ENCODE data around the gene TFF1.
"Not testable (repeated sequence)": the region's sequence is repeated elsewhere in the genome, so short reads cannot be mapped to it uniquely, and the experiment has no call there.

TFF1 gene

DNA sequence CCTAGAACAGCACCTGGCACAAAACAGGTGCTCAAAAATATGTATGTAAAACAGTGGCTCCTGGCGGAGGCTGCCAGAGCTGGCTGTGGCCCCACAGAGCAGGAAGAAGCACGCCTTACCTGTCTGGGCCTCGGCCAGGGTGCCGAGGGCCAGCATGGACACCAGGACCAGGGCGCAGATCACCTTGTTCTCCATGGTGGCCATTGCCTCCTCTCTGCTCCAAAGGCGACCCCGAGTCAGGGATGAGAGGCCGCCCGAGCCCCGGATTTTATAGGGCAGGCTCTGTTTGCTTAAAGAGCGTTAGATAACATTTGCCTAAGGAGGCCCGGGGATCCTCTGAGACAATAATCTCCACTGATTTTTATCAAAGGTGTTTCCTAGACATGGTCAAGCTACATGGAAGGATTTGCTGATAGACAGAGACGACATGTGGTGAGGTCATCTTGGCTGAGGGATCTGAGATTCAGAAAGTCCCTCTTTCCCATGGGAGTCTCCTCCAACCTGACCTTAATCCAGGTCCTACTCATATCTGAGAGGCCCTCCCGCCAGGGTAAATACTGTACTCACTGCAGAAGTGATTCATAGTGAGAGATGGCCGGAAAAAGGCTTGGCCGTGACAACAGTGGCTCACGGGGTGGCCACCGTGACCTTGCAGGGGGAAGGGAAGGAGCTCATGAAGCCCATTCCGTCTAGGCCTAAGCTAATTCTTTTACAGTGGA is at the start of gene TFF1:
TFF1 (minus strand) TSS at position 244 of the 719 bp plus-strand sequence; CDS start at position 204, 40 bp downstream.
- no peak for DNase-seq

DNA sequence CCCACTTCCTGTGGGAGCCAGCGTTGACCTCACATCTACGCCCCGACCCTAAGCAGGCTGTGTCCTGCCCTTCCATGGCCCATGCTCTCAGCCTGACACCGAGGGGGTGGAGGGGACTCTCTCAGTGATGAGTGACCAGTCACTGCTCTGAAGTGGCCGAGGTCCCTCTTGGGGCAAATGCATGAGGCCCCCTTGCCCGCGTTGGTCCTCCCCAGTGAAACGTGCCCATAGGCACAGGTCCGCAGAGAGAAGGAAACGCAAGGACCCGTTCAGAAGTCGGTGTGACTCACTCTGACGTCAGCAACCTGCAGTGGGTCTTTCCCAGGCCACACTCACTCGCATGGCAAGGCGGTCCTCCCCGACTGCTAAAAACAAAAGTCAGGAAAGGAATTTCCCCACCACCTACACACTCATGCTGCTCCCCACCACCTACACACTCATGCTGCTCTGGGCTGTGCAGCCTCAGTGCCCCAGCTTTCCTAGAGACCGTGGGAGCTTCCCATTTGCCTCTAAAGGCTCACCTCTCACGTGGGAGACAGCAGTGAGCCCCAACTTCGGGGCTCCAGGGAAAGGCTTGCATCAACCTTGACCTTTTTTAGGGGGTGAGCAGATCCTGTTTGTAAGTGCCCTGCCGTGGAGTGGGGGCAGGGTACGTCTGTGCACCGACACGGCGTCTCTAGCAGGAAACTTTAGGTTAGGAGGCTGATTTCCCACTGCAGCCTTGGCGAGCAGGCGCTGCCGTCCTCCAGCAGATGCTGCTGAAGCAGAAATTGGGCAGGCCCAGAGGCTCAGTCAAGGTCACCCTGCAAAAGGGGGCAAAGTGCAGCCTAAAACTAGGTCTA is 48.8 kb upstream of the TFF1 start:
- DNase-seq: no peak

DNA sequence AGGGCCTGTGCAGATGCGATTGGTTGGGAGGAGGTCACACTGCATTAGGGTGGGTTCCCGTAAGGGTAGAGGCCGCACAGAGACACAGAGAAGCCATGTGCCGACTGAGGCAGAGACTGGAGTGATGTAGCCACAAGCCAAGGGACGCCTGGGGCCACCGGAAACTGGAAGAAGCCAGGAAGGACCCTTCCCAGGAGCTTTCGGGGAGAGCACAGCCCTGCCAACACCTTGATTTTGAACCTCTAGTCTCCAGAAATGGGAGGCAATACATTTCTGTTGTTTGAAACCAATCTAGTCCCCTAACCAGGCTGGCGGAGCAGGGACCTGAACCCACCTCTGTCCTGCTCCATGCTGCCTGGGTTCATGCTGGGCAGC is 48.2 kb upstream of the TFF1 start:
- DNase-seq: no peak

DNA sequence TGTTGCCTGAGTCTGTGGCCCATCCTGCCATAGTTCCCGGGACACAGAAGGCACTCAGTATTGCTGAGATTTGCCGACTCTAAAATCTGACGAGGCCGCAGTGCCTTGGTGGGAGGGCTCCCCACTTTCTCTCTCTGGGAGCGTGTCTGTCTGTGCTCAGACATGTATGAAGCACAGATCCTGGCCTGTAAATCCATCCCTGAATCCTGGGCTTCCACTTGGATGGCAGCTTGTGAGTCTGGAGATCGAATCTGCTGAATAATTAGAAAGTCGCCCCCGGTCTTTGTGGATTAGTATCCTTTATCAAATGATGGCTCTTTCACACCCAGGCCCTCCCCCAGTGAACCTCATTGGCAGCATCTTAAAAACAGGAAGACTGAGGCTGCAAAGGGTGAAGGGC is 47.7 kb upstream of the TFF1 start:
- no peak for DNase-seq

DNA sequence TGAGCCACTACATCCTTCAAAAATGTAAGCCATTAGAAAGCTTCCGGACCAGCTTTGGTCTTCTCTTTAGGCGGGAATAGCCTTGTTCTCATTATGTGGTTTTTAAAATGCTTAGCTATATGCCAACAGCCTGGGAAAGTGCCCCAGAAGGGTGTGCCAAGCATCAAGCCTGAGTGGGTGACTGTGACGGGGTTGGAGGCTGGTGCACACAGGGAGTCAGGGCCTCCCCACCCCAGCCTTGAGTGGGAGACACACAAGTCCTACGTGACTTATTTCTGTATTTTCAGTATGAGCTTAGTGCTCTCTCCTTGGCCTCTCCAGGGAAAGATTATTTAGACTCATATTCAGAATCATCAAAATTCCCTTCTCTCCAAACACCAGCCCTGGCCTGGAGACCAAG is 47.2 kb upstream of the TFF1 start:
- DNase-seq: no peak

DNA sequence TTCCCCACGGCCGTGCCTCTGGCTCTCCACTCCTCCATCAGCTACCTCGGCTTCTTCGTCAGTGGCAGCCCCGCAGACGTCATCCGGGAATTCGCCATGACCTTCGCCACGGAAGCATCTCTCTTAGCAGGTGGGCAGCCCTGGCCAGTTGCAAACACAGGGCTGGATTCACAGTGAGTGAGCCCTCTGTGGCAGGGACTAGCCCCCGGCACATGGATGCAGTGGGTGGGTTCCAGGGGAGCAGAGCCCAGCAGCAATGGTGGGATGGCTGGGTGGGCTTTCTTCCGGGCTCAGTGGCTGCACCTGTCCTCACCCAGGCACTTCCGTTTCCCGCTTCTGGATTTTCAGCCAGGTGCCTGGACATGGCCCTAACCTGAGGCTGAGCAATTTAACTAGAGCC is 46.8 kb upstream of the TFF1 start:
- no peak for DNase-seq

DNA sequence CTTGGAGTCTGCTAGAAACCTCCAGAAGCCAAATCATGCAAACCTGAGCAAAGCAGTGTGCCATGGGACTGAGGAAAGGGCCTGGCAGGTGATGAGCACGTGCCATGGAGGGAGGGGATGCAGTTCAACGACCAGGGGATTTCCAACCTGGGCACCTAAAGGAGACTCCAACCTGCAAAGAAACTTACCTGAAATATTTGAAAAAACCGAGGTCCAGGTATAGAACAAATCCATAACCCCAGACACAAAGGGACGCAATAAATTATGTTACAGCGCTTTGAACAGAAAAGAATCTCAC is 46.2 kb upstream of the TFF1 start:
- DNase-seq: no peak

DNA sequence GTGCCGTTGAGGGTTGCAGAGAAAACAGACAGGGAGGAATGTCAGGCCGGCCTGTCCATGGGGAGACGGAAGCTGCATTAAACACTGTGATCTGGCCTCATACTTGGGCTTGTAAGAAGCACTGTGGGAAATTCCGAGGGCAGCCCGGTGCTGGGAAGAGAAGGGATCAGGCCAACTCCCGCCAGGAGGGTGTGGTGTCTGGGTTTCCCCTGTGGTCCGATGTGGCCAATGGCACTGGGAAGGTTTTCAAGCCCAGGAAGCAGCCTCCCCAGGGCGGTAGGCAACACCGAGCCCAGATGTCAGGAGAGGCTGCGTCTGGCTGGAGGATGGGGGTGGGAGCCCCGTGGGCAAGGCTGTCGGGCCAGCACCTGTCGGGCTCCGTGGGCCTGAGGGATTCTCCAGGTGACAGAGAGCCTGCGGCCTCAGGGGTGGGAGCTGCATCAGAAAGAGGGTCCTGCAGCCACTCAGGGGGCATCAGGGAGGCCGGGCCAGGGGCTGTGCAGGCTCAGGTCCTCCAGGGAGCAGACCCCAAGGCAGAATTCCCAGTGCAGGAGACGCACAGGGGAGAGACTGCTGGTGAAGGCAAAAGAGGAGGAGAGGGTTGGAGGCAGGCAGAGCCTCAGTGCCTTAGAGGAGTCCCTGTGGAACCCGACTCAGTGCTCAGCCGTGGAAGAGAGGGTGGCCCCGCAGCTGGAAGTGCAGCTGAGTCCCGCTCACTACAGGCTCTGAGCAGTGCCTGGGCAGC is 45.7 kb upstream of the TFF1 start:
- no peak for DNase-seq

DNA sequence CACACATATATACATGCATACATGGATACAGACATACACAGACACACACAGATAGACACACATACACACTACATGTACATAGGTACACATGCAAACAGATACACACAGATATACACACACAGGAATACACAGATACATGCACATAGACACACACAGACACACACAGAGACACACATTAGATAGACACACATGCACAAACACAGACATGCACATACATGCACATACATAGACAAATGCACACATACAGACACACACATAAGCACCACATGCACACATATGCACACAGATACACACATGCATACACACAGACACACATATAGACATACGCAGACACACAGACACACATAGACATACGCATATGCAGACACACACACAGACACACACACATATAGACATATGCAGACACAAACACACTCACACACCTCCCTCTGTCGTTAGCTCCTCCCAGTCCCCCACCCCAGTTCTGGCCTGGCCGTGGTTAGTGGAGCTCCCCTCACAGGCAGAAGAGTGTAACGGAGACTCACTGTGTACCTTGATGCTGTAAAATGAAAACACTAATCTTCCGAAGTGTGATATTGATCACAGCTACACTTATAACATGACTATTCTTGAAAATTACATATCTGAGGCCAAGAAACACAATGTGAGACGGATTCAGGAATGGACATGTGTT is 45.0 kb upstream of the TFF1 start:
- no peak for DNase-seq

DNA sequence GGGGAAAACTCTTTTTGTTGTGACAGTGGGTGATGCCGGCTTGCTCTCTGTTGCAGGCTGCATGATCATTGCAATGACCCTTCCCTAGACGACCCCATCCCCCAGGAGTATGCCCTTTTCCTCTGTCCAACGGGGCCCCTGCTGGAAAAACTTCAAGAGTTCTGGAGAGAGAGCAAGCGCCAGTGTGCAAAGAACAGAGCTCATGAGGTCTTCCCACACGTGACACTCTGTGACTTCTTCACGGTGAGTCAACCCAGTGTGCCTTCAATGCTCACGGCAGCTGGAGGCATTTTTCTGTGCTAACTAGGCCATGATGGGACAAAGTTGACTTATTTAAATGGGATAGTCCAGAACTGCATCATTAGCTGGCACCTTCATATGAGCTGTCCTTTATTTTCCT is 43.0 kb upstream of the TFF1 start:
- DNase-seq: no peak

DNA sequence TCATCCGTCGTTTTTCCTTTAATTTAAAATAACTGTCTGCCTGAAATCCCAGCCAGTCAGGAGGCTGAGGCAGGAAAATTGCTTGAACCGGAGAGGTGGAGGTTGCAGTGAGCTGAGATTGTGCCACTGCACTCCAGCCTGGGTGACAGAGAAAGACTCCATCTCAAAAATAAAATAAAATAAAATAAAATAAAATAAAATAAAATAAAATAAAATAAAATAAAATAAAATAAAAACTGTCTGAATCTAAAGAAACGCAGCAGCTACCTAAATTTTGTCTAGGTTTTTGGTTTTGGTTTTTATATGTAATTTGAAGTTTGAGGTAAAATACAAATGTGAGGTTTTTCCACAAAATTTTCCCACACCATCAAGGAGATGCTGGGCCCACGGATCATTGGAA is 42.4 kb upstream of the TFF1 start:
- DNase-seq: not testable (repeated sequence)

DNA sequence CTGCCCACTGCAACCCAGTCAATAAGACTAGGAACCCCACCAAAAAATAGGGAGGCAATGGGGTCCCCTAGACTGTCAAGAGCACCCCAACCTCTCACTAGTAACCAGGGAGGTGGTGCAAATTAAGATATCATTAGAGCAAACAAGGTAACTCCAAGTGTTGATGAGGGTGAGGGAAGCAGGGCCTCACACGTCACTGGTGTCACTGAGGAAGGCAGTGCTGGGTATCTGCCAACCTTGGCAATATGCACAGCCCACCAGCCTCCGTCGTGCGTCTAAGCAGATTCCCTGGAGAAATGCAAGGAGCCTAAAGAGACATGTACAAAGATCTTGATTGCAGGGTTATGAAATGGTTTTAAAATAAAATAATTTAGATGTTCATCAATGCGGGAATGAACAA is 41.1 kb upstream of the TFF1 start:
- no peak for DNase-seq

DNA sequence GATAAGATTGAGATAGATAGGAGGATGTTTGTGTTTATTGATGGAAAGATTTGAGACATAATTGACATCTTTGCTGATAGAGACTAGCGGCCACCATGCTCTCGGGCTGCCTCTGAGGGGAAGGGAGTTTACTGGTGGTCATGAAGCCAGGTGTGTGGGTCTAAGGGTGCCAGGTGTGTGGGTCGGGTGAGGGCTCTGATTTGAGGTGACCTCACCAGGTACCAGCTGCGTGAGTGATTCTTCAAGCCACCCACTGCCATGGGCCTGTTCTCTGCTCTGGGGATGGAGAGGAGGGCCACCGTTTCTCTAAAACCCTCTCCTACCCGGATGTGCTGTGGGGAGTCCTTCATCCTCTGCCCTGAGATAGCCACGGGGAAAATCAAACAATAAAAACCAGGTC is 40.5 kb upstream of the TFF1 start:
- DNase-seq: no peak

DNA sequence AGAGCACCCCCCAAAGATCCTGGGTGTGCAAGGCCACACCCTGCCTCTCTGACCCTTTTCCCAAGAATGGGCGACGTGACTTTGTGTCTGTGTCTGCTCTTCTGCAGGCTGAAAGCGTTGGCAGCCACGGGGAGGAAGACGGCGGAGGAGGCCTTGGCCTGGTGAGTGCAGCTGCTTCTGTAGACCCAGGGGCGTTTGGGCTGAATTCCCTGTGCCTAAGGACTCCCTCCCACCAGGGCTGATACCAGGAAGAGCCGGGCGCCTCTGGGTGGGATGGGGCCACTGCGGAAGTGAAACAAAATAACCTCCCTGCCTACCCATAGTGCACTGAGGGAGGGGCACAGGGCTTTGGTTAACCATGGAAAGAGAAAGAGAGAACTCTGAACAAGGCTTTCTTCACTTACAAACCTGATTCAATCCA is 39.9 kb upstream of the TFF1 start:
- no peak for DNase-seq

DNA sequence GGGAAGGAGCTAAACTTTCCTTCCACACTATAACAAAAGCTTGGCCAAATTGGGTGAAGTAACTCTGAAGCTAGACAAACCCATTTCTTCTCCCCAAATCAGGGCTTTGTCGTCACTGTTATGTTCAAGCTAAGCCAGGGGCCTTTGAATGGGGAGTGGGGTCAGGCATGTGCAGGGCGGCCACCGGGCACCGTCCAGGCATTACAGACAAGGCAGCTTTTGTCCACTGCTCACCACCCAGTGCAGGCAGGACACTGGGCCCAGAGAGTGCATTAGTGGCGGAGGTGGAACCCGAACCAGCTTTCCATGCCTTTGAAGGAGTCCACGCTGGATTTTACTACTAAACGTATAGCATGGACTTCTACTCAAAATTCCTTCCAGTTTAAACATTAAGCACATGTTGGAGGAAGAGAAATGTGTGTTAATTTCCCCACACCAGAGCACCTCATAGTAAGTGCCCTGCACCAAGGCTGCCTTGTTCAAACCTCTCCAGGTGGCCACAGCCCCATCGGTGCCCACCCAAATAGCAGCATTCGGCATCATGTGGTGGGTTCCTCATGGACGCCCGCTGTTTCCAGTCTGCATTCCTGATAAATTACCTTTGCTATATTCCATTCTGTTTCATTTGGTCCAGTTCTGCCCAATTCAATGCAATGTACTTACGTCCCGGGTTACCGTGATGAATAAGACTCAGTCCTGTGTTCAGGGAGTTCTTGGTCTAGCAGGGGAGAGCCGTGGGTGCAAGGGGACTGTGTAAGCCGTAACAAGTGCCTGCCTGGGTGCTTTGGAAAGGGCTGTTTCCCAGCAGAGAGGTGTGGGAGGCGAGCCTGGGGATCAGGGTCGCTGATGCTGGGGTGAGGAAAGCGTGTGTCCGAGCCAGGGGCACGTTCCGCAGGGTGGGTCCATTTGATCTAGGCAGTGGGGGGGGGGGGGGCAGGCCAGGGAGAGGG is 39.0 kb upstream of the TFF1 start:
- DNase-seq: no peak

DNA sequence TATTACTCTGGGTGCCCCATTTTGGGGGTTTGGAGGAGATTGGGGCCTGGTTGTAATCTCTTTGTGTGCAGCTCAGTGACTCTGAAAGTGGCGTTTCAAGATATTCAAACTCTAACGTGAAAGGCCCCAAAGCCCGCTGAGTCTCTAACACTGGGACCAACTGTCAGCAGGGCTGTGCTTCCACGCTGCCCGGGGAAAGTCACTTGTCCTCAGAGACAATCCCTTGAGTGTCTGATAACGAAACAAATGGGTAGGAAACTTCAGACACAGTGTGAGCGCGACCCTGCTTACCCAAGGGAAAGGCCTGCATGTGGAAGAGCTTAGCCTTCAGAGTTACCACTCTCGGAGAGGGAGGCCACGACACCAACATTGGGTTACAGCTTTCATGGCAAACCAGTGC is 38.2 kb upstream of the TFF1 start:
- DNase-seq: no peak

DNA sequence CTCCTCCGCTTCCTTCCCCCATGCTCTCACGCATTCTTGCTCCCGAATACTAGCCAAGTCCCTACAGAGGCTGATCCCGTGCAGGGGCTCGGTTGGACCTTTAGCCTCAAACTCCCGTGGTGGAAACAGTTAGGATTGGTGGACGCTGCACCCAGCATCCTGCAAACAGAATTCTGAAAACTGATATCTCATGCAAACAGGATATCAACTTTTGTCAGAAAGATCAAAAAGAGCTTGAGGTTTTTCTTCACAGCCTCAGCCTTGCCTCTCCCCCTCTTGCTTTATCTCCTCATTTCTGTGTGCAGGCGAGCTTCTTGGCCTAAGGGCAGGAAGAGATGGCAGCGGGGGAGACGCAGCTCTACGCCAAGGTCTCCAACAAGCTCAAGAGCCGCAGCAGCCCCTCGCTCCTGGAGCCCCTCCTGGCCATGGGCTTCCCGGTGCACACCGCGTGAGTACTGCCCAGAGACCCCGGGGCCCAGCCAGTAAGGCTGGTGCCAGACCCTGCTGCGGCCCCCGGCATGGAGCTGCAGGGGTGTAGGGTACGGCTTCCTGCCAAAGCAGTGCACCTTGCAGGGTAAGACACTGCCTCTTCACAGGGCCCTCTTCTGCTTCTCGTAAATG is 37.4 kb upstream of the TFF1 start, which contains the start of gene UBASH3A:
UBASH3A (plus strand) TSS at position 292 of the 621 bp plus-strand sequence; CDS start at position 336, 44 bp downstream.
- DNase-seq: no peak

DNA sequence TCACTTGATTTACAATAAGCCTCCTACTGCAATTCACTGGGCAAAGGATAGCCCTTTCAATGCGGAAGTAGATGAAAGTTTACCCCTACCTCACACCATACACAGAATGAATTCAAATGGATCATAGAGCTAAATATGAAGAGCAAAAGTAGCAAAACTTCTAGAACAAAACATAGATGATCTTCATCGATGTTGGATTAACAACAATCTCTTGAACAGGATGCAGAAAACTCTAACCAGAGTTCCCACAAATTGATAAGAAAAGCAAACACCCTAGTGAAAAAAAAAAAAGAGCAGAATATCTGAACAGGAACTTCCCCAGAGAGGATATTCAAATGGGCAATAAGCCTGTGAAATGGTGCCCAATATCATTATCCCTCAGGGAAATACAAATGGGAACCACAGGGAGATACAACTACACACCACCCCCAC is 35.5 kb upstream of the TFF1 start:
- DNase-seq: no peak

DNA sequence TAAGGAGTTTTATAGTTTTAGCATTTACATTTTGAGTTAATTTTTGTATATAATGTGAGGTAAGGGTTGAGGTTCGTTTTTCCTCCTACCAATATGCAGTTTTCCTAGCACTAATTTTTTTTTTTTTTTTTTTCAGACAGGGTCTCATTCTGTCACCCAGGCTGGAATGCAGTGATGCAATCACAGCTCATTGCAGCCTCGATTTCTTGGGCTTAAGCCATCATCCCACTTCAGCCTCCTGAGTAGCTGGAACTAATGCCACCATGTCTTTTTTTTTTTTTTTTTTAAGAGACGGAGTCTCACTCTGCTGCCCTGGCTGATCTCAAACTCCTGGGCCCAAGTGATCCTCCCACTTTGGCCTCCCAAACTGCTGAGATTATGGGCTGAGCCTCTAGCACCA is 34.8 kb upstream of the TFF1 start:
- DNase-seq: no peak

DNA sequence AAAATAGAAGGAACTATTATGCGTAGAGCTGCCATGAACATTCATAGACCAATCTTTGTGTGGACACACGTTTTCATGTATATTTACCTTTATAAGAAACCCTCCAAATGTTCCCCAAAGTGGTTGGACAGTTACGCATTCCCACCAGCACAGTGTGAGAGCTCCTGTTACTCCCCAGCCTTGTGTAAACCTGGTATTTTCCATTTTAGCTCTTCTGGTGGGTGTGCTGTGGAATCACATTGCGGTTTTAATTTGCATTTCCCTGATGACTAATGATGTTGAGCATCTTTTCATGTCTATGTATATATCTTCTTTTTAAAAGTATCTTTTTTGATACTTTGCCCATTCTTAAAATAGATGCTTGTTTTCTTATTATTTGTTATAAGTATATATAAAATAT is 34.2 kb upstream of the TFF1 start:
- no peak for DNase-seq

DNA sequence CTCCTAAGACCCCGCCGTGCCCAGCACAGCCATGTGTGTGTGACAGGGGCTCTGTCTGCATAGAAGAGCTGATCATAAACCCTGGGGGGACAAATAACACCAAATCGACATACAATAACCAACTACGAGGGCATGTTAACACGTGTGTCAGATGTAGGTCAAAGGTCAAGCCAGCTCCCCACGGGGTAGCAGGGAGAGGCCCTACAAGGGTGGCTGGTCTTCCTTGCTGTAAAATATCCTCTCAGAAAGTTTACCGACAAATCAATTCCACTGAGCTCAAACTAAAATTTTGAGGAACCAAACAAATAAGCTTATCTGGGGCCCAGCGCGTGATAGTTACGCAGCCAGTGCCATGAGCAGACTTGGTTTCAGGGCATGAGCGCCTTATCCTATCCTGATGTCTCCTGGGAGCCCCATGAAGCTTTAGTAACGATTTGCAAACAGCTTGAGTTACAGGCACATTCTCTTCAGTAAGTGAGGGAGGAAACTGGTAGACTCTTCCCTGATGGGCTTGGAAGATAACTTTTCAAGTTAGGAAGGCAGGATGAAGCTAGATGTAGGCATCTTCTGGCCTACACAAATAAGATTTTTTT is 32.2 kb upstream of the TFF1 start:
- DNase-seq: no peak

All from T1000 (cell line).